Measurements from ENCODE around the gene UCN. TPM values are rescaled to one million over a fixed set of nuclear protein-coding genes. Genes with fewer than 3 reads are reported as not detected.

The UCN gene
- total and polyA plus RNA-seq, 2 of the 4 experiments (the other 2 are of a cell fraction), result 0.22 TPM; not detected in 1

GRCh38 chr2:27296481-27296880, 11.8 kb downstream of the UCN start:
- dilution Hi-C loops (cut with HindIII; ENCODE audit: low sequenced_read_pairs, unreplicated experiment) (no loop called here), intact Hi-C loops (cut with micrococcal nuclease) (no loop called here)

More at GRCh38 chr2:27296481-27296880, 11.8 kb downstream of the UCN start:
- no CpG with 5 or more reads among the region's 4 CpGs for WGBS, 2 experiments (ENCODE audit: extremely low coverage in 2 of 2, insufficient read length in 1 of 2)
- no peaks in the 10 kb centered on the region for H3K36me3 ChIP-seq (ENCODE audit: control insufficient read depth, insufficient read depth, low read length)
- no peaks in the 10 kb centered on the region for H3K9me3 ChIP-seq (ENCODE audit: control insufficient read depth, insufficient read depth, low read length)
- H2BK20ac ChIP-seq (ENCODE audit: low read depth, low read length), result no peak overlapping the region
- ChIA-PET POLR2A (ENCODE audit: unreplicated experiment) (no interaction called here), CTCF (interaction anchor here (1.7 kb wide), 1 partner anchor 17 kb away, joined by 6 read pairs; no protein-coding TSS in a partner anchor)
- H4K5ac ChIP-seq (ENCODE audit: low read depth, low read length), result no peak overlapping the region
- no peak for TF ChIP-seq SMC3 (IDR thresholded peaks at IDR 0.05; ENCODE audit: low read depth, low read length)
- no peak for TF ChIP-seq RAD21 (IDR thresholded peaks at IDR 0.05; ENCODE audit: low read length)
- TF ChIP-seq CTCF (conservative IDR thresholded peaks at IDR 0.05; ENCODE audit: low read depth, low read length), result no peak
- TF ChIP-seq MXI1 (IDR thresholded peaks at IDR 0.05; ENCODE audit: borderline replicate concordance, low read depth, low read length), result no peak
- no peak for TF ChIP-seq CEBPB (IDR thresholded peaks at IDR 0.05; ENCODE audit: low read depth, low read length)
- TF ChIP-seq RCOR1 (IDR thresholded peaks at IDR 0.05; ENCODE audit: insufficient replicate concordance, low read length), result no peak
- TF ChIP-seq FOS (IDR thresholded peaks at IDR 0.05; ENCODE audit: low read depth, low read length), result no peak
- TF ChIP-seq POLR2A (IDR thresholded peaks at IDR 0.05; ENCODE audit: low read depth, low read length), result no peak
- TF ChIP-seq CHD1 (IDR thresholded peaks at IDR 0.05; ENCODE audit: low read depth, low read length), result no peak
- H4K8ac ChIP-seq (ENCODE audit: low read depth in 2 of 2, low read length in 2 of 2), result no peak overlapping the region
- BruUV-seq (replicated peaks), result no TSS peak
- H3K79me1 ChIP-seq (ENCODE audit: low read depth in 1 of 2, low read length in 2 of 2), result no peaks in the 10 kb centered on the region
- H3K27me3 ChIP-seq (ENCODE audit: control insufficient read depth, insufficient read depth, low read length), result peaks cover 8% of the 10 kb centered on the region
- H3K4me1 ChIP-seq (ENCODE audit: control insufficient read depth, insufficient read depth, low read length), result peaks cover 10% of the 10 kb centered on the region
- no peak overlapping the region for H2BK120ac ChIP-seq (ENCODE audit: low read depth, low read length)
- no peak overlapping the region for H3K56ac ChIP-seq (ENCODE audit: extremely low read depth, insufficient read depth, low read length)
- H2BK15ac ChIP-seq (ENCODE audit: low read depth, low read length), result no peak overlapping the region
- H3K9me1 ChIP-seq (ENCODE audit: insufficient read depth, low read length), result peaks cover 13% of the 10 kb centered on the region
- no peak overlapping the region for H2AFZ ChIP-seq (replicated peaks; ENCODE audit: low read length, poor library complexity)
- DNase-seq (no peak), ATAC-seq (ENCODE audit: low read depth) (no peak)
- H3K4me3 ChIP-seq (ENCODE audit: insufficient read depth, low read depth, low read length), result no peak overlapping the region
- H2BK5ac ChIP-seq (ENCODE audit: low read depth, low read length, poor library complexity, severe bottlenecking), result no peak overlapping the region
- H3K4me2 ChIP-seq (ENCODE audit: low read depth, low read length), result no peak overlapping the region
- no peak overlapping the region for H2AK5ac ChIP-seq (ENCODE audit: low read depth, low read length)
- no peak overlapping the region for H4K91ac ChIP-seq (ENCODE audit: insufficient read depth, low read depth, low read length)
- H3K4ac ChIP-seq (ENCODE audit: low read depth, low read length), result no peak overlapping the region
- H3K9ac ChIP-seq (ENCODE audit: low read depth, low read length), result no peak overlapping the region
- no peak overlapping the region for H3K18ac ChIP-seq (ENCODE audit: low read depth, low read length)
- H4K20me1 ChIP-seq (ENCODE audit: insufficient read depth, low read length), result no peaks in the 10 kb centered on the region; the same call in 1 of the 2 replicates
- in situ Hi-C loops (cut with MboI; ENCODE audit: low sequenced_read_pairs), result no loop called here
- H2AK9ac ChIP-seq (replicated peaks; ENCODE audit: low read depth, low read length, poor library complexity), result no peak overlapping the region
- no peak overlapping the region for H3K27ac ChIP-seq (ENCODE audit: insufficient read depth, low read length)
- H3K14ac ChIP-seq (replicated peaks; ENCODE audit: low read depth, low read length), result no peak overlapping the region
- no peak overlapping the region for H3K23ac ChIP-seq (ENCODE audit: low read depth, low read length)

Data from IMR-90 (cell line).